ENCODE results near the gene AMMECR1. TPM values are rescaled to one million over a fixed set of nuclear protein-coding genes. Genes with fewer than 3 reads are reported as not detected.

AMMECR1 gene
- polyA plus RNA-seq, 1 donor from 2014 or later = 3.7 TPM

GRCh38 chrX:110284159-110284558, 33.7 kb downstream of the AMMECR1 start:
- H3K9me3 ChIP-seq (ENCODE audit: low read length) = no peaks in the 10 kb centered on the region
- H3K27me3 ChIP-seq (ENCODE audit: insufficient read depth, low read depth, low read length) = no peaks in the 10 kb centered on the region
- H3K9ac ChIP-seq (ENCODE audit: low read length) = no peak overlapping the region
- no peaks in the 10 kb centered on the region for H3F3A ChIP-seq (ENCODE audit: insufficient read depth, low read length, poor library complexity, severe bottlenecking)
- TF ChIP-seq REST (IDR thresholded peaks at IDR 0.05; ENCODE audit: borderline replicate concordance) (no peak), MXI1 (conservative IDR thresholded peaks at IDR 0.05; ENCODE audit: poor library complexity, severe bottlenecking) (no peak), TAF1 (IDR thresholded peaks at IDR 0.05; ENCODE audit: low read depth) (no peak), EP300 (conservative IDR thresholded peaks at IDR 0.05; ENCODE audit: poor library complexity, severe bottlenecking) (no peak), SMC3 (conservative IDR thresholded peaks at IDR 0.05; ENCODE audit: poor library complexity) (no peak), POLR2AphosphoS5 (IDR thresholded peaks at IDR 0.05) (no peak), RAD21 (conservative IDR thresholded peaks at IDR 0.05) (no peak), CTCF (IDR thresholded peaks at IDR 0.05; ENCODE audit: poor library complexity, severe bottlenecking) (no peak), EZH2 (IDR thresholded peaks at IDR 0.05; ENCODE audit: borderline replicate concordance, insufficient read depth, low read length, poor library complexity, severe bottlenecking) (no peak)
- H2AFZ ChIP-seq (ENCODE audit: low read depth, low read length) = no peak overlapping the region
- H3K27ac ChIP-seq (ENCODE audit: low read length) = no peak overlapping the region
- H3K4me2 ChIP-seq (ENCODE audit: low read length) = no peak overlapping the region
- no peaks in the 10 kb centered on the region for H3K36me3 ChIP-seq (ENCODE audit: insufficient read depth, low read length)
- H3K4me3 ChIP-seq (ENCODE audit: low read length) = no peak overlapping the region
- no peaks in the 10 kb centered on the region for H4K20me1 ChIP-seq (ENCODE audit: insufficient read depth)
- no peaks in the 10 kb centered on the region for H3K9me2 ChIP-seq (ENCODE audit: insufficient read depth, low read length)
- no peaks in the 10 kb centered on the region for H3K79me2 ChIP-seq (replicated peaks; ENCODE audit: insufficient read depth, low read length)

DNA sequence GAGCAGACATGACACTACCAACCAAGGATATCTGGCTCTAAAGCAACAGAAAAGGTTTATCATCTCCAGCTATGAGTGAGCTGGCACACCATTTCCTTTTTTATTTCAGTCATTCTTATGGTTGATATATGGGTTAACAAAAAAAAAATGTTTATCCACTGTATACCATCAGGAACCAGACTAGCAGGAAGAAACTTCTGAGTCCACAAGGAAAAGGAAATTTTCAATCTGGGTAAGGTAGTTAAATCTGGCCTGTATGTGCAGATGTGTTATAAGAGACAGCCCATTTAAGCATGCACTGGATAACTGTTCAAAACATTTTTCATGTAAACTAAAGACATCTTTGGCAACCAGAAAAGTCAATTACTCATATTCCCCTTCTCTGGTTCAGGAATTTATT, 35.0 kb downstream of the AMMECR1 start:
- Histone ChIP-seq H4K20me1 (ENCODE audit: insufficient read depth) (no peaks in the 10 kb centered on the region), H3K9ac (ENCODE audit: low read length) (no peak overlapping the region), H3K27me3 (ENCODE audit: insufficient read depth, low read depth, low read length) (no peaks in the 10 kb centered on the region), H3K4me3 (ENCODE audit: low read length) (no peak overlapping the region), H3K4me2 (ENCODE audit: low read length) (no peak overlapping the region), H3K9me2 (ENCODE audit: insufficient read depth, low read length) (no peaks in the 10 kb centered on the region), H3F3A (ENCODE audit: insufficient read depth, low read length, poor library complexity, severe bottlenecking) (no peaks in the 10 kb centered on the region), H3K27ac (ENCODE audit: low read length) (no peak overlapping the region), H3K79me2 (replicated peaks; ENCODE audit: insufficient read depth, low read length) (no peaks in the 10 kb centered on the region), H2AFZ (ENCODE audit: low read depth, low read length) (no peak overlapping the region), H3K36me3 (ENCODE audit: insufficient read depth, low read length) (no peaks in the 10 kb centered on the region), H3K9me3 (ENCODE audit: low read length) (no peaks in the 10 kb centered on the region)
- no peak for TF ChIP-seq CTCF (IDR thresholded peaks at IDR 0.05; ENCODE audit: poor library complexity, severe bottlenecking)
- no peak for TF ChIP-seq MXI1 (conservative IDR thresholded peaks at IDR 0.05; ENCODE audit: poor library complexity, severe bottlenecking)
- TF ChIP-seq RAD21 (conservative IDR thresholded peaks at IDR 0.05) = no peak
- no peak for TF ChIP-seq POLR2AphosphoS5 (IDR thresholded peaks at IDR 0.05)
- TF ChIP-seq REST (IDR thresholded peaks at IDR 0.05; ENCODE audit: borderline replicate concordance) = no peak
- TF ChIP-seq EP300 (conservative IDR thresholded peaks at IDR 0.05; ENCODE audit: poor library complexity, severe bottlenecking) = no peak
- no peak for TF ChIP-seq EZH2 (IDR thresholded peaks at IDR 0.05; ENCODE audit: borderline replicate concordance, insufficient read depth, low read length, poor library complexity, severe bottlenecking)
- no peak for TF ChIP-seq TAF1 (IDR thresholded peaks at IDR 0.05; ENCODE audit: low read depth)
- no peak for TF ChIP-seq SMC3 (conservative IDR thresholded peaks at IDR 0.05; ENCODE audit: poor library complexity)

Data from neural cell (in vitro differentiated cells).